Neural crest cell (in vitro differentiated cells): Measurements from ENCODE around the gene TENT5A. TPM values are rescaled to one million over a fixed set of nuclear protein-coding genes. Genes with fewer than 3 reads are reported as not detected.

Experiments
- DNase-seq: peaks from one replicate; pipeline ENCODE4 v3.0.0; 2021; ENCODE audit warnings: low read depth, mixed read lengths, low spot score
- H3K27ac Mint-ChIP-seq: one replicate; pipeline ENCODE4 v1.8.0; 2021; ENCODE audit warnings: mild to moderate bottlenecking, mixed read lengths; ENCODE audit not compliant: unreplicated experiment
- H3K27me3 Mint-ChIP-seq: 2 replicates; pipeline ENCODE4 v1.8.0; 2021; ENCODE audit warnings: low read depth, mild to moderate bottlenecking, mixed read lengths
- H3K36me3 Mint-ChIP-seq: 2 replicates; pipeline ENCODE4 v1.8.0; 2021; ENCODE audit warnings: low read depth, mild to moderate bottlenecking, mixed read lengths
- H3K4me1 Mint-ChIP-seq: 2 replicates; pipeline ENCODE4 v1.8.0; 2021; ENCODE audit warnings: mixed read lengths
- H3K4me3 Mint-ChIP-seq: one replicate; pipeline ENCODE4 v1.8.0; 2021; ENCODE audit warnings: mild to moderate bottlenecking, mixed read lengths
- H3K9me3 Mint-ChIP-seq: 2 replicates; pipeline ENCODE4 v1.8.0; 2021; ENCODE audit warnings: mixed read lengths
- total RNA-seq: library from RNA; stranded (reverse); gene quantifications from 2 replicates; pipeline ENCODE4 v1.2.1, GENCODE V29; 2021
- TF ChIP-seq, protein P1 (sequence below): fragments of 200-600 bp; sonication (generic); conservative IDR thresholded peaks from 2 replicates; pipeline ENCODE4 v1.5.0; 2021; ENCODE audit warnings: antibody characterized with exemption, mild to moderate bottlenecking

TENT5A gene
- total RNA-seq, 1 donor from 2014 or later: 4.6 TPM

DNA sequence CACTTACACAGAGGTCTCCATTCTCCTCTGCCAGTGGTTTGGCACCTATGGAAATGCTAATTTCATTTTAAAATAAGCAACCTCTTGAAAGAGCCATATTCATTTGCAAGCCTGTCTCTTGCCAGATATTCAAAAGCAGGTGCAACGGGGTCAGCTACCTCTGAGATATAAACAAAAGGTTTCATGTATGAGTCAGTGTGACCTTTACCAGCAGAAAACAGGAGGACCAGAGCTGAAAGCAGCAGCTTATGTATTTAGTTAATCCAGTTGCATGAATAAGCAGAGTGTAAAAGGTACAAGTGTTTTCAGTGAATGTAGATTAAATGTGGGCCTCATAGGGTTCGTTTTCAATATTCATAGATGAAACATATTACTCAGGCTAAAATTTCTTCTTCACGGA is 56.0 kb downstream of the TENT5A start:
- Mint-ChIP-seq H3K27me3 (no peaks in the 10 kb centered on the region), H3K4me1 (peaks cover 31% of the 10 kb centered on the region), H3K27ac (no peak overlapping the region), H3K36me3 (no peaks in the 10 kb centered on the region), H3K4me3 (no peak overlapping the region), H3K9me3 (peaks cover 4% of the 10 kb centered on the region)
- DNase-seq: no peak
- TF ChIP-seq, protein P1, sequence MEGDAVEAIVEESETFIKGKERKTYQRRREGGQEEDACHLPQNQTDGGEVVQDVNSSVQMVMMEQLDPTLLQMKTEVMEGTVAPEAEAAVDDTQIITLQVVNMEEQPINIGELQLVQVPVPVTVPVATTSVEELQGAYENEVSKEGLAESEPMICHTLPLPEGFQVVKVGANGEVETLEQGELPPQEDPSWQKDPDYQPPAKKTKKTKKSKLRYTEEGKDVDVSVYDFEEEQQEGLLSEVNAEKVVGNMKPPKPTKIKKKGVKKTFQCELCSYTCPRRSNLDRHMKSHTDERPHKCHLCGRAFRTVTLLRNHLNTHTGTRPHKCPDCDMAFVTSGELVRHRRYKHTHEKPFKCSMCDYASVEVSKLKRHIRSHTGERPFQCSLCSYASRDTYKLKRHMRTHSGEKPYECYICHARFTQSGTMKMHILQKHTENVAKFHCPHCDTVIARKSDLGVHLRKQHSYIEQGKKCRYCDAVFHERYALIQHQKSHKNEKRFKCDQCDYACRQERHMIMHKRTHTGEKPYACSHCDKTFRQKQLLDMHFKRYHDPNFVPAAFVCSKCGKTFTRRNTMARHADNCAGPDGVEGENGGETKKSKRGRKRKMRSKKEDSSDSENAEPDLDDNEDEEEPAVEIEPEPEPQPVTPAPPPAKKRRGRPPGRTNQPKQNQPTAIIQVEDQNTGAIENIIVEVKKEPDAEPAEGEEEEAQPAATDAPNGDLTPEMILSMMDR: no peak
